Hepatocyte (in vitro differentiated cells): ENCODE results near the gene FCGR3B.
"Not testable (repeated sequence)": the region's sequence is repeated elsewhere in the genome, so short reads cannot be mapped to it uniquely, and the experiment has no call there.

Source experiments
- EZH2phosphoT487 ChIP-seq: fragments of 200-600 bp; sonication (generic); IDR thresholded peaks from one replicate; pipeline ENCODE4 v1.6.1; 2018; ENCODE audit warnings: antibody characterized with exemption, mild to moderate bottlenecking, low read depth, moderate library complexity; ENCODE audit not compliant: unreplicated experiment, severe bottlenecking
- TF ChIP-seq, protein P1 (sequence below): fragments of 200-600 bp; sonication (generic); IDR thresholded peaks from 2 replicates; pipeline ENCODE4 v1.5.1; 2016; ENCODE audit warnings: antibody characterized with exemption, mild to moderate bottlenecking; ENCODE audit not compliant: poor library complexity

DNA sequence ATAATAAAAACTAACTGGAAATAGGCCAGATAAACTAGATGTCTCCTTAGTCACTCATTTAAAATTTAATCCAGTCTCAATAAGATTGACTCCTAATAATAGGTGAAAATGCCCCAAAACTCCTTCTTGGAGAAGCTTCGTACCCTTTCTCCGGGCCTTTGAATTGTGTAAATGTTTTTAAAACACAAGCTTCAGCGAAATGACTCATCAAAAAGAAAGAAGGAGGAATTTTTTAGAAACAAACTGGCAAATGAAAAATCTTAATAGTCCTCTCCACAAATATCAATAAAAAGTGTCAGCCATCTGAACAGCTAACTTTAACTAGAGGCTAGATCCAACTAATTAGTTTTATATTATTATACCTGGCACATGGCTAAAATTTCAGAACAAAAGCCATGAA lies 33.9 kb downstream of the FCGR3B start:
- TF ChIP-seq, protein P1, sequence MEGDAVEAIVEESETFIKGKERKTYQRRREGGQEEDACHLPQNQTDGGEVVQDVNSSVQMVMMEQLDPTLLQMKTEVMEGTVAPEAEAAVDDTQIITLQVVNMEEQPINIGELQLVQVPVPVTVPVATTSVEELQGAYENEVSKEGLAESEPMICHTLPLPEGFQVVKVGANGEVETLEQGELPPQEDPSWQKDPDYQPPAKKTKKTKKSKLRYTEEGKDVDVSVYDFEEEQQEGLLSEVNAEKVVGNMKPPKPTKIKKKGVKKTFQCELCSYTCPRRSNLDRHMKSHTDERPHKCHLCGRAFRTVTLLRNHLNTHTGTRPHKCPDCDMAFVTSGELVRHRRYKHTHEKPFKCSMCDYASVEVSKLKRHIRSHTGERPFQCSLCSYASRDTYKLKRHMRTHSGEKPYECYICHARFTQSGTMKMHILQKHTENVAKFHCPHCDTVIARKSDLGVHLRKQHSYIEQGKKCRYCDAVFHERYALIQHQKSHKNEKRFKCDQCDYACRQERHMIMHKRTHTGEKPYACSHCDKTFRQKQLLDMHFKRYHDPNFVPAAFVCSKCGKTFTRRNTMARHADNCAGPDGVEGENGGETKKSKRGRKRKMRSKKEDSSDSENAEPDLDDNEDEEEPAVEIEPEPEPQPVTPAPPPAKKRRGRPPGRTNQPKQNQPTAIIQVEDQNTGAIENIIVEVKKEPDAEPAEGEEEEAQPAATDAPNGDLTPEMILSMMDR, result not testable (repeated sequence)
- TF ChIP-seq EZH2phosphoT487, result not testable (repeated sequence)
